ENCODE measurements around the gene MAT2A. TPM values are rescaled to one million over a fixed set of nuclear protein-coding genes. Genes with fewer than 3 reads are reported as not detected.

Gene MAT2A
- total and polyA plus RNA-seq, 10 of the 15 experiments (the other 5 are each of a cell fraction or from before 2014, with no cell fraction given): 97.6 to 408 (median 290) TPM

GRCh38 chr2:85561280-85562212, 22.6 kb downstream of the MAT2A start, which contains the start of gene GGCX (continued):
- TF ChIP-seq RELA (IDR thresholded peaks at IDR 0.05; ENCODE audit: borderline replicate concordance, partially characterized antibody): peak; percentile 55
- TF ChIP-seq STAT1 (conservative IDR thresholded peaks at IDR 0.05): peak; percentile 77; the same call in 1 of the 2 replicates
- 0 out of 2 replicates have a peak, but pooled peaks have one; percentile 28 for TF ChIP-seq BACH1 (IDR thresholded peaks at IDR 0.05; ENCODE audit: borderline replicate concordance)
- peak; percentile 97 for TF ChIP-seq POLR2A (IDR thresholded peaks at IDR 0.05; ENCODE audit: low read depth, low read length)
- TF ChIP-seq E4F1 (IDR thresholded peaks at IDR 0.05; ENCODE audit: borderline replicate concordance, partially characterized antibody): peak; percentile 99
- 0 out of 4 replicates have a peak, but pooled peaks of 1 of the 2 experiments have one; percentile 7 for TF ChIP-seq SRF (IDR thresholded peaks at IDR 0.05; ENCODE audit: low read depth in 2 of 2, low read length in 2 of 2)
- peak; percentile 92 for TF ChIP-seq TCF12 (IDR thresholded peaks at IDR 0.05; ENCODE audit: low read depth, low read length)
- no peak for TF ChIP-seq RBBP5 (conservative IDR thresholded peaks at IDR 0.05)
- TF ChIP-seq TCF3 (IDR thresholded peaks at IDR 0.05; ENCODE audit: borderline replicate concordance, insufficient read depth, low read depth, low read length): peak; percentile 96
- TF ChIP-seq BHLHE40 (IDR thresholded peaks at IDR 0.05; ENCODE audit: borderline replicate concordance in 1 of 2, low read depth in 2 of 2, low read length in 1 of 2): peak in 1 of 2 experiments; percentile 39; a peak in 1 of 4 replicates
- TF ChIP-seq PAX5 (IDR thresholded peaks at IDR 0.05; ENCODE audit: borderline replicate concordance, low read depth, low read length): peak; percentile 60; the same call in 1 of the 2 replicates
- TF ChIP-seq MTA2 (IDR thresholded peaks at IDR 0.05; ENCODE audit: low read depth): 0 out of 2 replicates have a peak, but pooled peaks have one; percentile 32
- TF ChIP-seq ZSCAN29 (IDR thresholded peaks at IDR 0.05): no peak
- TF ChIP-seq EP300 (IDR thresholded peaks at IDR 0.05; ENCODE audit: borderline replicate concordance in 1 of 2, control insufficient read depth in 1 of 2, low read depth in 2 of 2, low read length in 2 of 2): 0 out of 4 replicates have a peak, but pooled peaks of 1 of the 2 experiments have one; percentile 14
- TF ChIP-seq HCFC1 (IDR thresholded peaks at IDR 0.05; ENCODE audit: low read length): peak; percentile 68
- TF ChIP-seq HSF1 (IDR thresholded peaks at IDR 0.05; ENCODE audit: low read depth, low read length): no peak
- peak; percentile 46 for TF ChIP-seq SP1 (IDR thresholded peaks at IDR 0.05; ENCODE audit: low read depth, low read length)
- TF ChIP-seq ZBTB40 (IDR thresholded peaks at IDR 0.05; ENCODE audit: borderline replicate concordance): peak; percentile 53; the same call in 1 of the 2 replicates
- peak; percentile 83; the same call in 1 of the 2 replicates for TF ChIP-seq ZNF207 (IDR thresholded peaks at IDR 0.05; ENCODE audit: borderline replicate concordance)
- peak; percentile 89 for TF ChIP-seq POLR2AphosphoS5 (IDR thresholded peaks at IDR 0.05; ENCODE audit: low read length)
